GM21528 (cell line): ENCODE data around the gene DEGS2.

Experiments used
- ATAC-seq: cut with Tn5 transposase; IDR thresholded peaks from one replicate; pipeline ENCODE4 v1.9.1; 2021; ENCODE audit warnings: mild to moderate bottlenecking, moderate library complexity; ENCODE audit not compliant: unreplicated experiment, low FRiP score

Gene DEGS2

DNA sequence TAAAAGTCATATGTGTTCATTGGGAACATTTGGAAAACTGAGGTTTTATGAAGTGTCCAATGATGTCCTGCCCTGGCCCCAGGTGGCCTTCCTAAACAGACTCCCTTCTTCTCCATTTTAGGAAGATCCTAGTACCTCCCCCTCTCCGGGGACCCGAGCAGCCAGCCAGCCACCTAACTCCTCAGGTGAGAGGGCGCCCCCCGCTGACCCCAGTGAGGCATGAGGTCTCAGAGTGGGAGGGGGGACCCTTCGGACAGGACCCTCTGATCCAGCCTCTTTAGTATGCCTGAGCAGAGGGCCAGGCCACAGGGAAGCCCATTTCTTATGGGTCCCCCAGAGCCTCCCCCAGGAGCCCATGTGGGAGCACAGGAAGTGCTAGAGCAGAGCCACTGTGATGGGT, 23.7 kb downstream of the DEGS2 start:
- no peak for ATAC-seq

DNA sequence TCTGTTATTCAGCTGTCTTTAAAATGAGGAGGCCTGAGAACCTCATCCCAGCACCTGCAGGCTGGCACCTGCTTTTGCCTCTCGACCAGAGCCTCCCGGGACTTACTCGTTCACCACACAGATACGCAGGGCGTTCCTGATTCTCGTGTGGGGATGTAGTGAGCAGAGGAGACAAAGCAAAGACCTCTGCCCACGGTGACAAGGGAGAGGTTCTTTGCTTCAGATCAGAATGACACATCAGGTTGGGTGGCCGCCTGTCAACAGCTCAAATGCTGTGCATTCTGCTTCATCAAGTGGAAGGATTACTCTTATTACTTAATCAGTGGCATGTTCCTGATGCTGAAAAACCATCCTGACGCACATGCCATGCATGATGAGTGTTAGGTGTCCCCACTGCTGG, 24.4 kb downstream of the DEGS2 start:
- ATAC-seq: no peak

GRCh38 chr14:100134586-100134985, 24.9 kb downstream of the DEGS2 start:
- no peak for ATAC-seq

DNA sequence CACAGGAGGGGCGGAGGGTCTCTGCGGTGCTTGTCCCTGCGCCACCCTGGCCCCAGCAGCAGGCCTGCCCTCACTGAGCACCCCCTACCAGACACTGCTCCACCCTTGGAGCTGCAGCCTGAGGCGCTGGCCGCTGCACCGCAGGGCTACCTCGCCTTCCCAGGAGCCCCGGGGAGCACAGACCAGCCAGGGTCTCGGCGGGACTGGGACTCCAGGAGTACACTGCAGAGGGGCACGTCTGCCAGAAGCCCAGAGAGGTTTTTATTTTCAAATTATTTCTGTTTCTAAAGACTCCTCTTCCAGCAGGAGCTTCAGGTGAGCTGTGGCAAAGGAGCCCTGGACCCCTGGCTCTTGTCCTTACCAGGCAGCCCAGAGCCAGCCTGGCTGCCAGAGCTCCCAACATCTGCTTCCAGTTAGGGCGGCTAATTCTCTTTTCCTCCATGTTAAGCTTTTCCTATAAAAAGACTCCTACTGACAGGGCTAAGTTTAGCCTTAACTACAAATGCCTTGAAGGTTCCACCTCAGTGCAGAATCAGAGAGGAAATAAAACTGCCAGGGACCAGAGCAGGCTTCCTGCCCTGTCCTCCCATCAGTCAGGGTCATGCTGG, 26.4 kb downstream of the DEGS2 start:
- ATAC-seq: no peak

DNA sequence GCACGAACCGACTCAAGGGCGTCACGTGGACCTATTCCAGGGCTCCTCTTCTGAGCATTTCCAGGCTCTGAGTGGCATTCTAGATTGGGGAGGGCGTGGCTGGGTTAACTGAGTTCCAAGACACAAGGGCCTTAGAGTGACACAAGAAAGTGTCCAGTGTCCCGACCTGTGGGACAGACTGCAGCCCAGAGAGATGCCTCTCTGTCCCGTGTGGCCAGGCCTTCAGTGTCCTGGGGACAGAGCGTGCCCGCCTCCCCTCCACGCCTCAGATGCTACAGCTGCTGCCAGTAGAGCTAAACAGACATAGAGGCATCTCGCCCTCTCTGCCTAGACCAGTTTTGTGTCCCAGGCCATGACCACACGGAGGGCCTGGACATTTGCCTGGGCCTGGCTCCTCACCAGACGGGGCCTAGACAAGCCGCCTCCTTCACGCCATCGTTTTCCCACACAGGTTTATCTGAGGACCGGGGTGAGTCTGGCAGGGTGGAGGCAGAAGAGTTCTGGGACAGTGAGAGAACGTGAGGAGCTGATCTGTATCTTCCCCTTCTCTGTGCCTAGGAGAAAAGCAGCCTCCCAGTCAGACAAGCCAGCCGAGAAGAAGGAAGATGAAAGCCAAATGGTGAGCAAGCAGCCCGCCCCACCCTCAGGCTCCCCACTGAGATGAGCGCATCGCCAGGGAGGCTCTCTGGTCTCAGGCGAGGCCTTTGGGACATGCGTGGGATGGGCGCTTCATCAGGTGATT, 27.1 kb downstream of the DEGS2 start:
- ATAC-seq: no peak

- no peak for ATAC-seq
These were observed 28.3 kb downstream of the DEGS2 start for GRCh38 chr14:100131181-100131580.

DNA sequence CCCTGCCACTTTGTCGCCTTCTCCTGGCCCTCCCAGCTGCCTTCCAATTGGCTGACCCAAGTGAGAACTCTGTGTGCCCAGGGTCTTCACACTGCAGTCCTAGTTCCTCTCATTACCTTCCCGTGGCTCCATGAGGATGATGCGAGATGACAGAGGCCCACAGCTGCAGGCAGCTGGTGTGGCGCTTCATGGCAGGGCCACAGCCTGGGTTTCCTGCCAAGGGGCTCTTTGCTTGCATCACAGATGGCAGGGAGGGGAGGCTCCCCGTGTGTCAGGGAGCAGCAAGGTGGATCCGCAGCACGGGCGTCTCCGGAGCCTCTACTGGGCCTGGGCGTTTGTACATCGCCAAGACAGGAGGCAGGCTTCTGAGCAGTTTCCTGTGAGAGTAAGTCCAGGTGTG, 28.9 kb downstream of the DEGS2 start:
- ATAC-seq: no peak

GRCh38 chr14:100129161-100129589, 30.3 kb downstream of the DEGS2 start:
- ATAC-seq: no peak

DNA sequence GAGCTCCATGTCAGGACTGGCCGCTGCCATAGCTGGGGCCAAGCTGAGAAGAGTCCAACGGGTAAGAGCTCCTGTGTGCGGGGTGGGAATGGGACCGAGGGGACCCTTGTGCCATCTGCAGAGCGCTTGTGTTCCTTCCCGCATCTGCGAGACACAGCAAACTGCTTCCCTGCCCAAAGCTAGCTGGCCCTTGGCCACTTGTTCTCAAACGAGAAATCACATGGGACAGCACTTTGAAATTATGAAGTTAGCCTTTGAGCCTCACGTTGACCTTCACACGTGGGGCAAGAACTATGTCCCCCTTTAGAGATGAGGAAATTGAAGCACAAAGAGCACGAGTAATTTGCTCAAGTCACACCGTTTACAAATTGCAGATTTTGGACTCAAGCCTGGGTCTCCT, 30.8 kb downstream of the DEGS2 start:
- no peak for ATAC-seq

GRCh38 chr14:100127853-100128455, 31.5 kb downstream of the DEGS2 start:
- no peak for ATAC-seq

DNA sequence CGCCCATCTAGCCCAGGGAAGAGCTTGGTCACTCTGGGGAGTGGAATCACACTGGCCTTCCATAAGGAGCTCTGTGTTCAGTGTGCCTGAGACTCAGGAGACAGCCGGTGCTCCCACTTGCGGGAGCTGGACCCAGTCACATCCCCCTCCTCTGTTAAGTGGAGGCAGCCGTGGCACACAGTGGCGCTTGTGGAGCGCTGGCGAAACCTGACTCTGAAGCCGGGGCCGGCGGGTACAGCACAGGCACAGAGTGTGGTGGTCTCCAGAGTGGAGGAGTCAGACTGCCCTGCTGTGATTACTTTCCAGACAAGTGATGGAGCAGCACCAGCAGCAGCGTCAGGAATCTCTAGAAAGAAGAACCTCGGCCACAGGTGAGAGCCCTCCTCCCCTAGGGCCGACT, 33.0 kb downstream of the DEGS2 start:
- no peak for ATAC-seq

- ATAC-seq: no peak
These were observed 34.8 kb downstream of the DEGS2 start for GRCh38 chr14:100124551-100125088.

- no peak for ATAC-seq
These were observed 35.8 kb downstream of the DEGS2 start for GRCh38 chr14:100123618-100124017.

DNA sequence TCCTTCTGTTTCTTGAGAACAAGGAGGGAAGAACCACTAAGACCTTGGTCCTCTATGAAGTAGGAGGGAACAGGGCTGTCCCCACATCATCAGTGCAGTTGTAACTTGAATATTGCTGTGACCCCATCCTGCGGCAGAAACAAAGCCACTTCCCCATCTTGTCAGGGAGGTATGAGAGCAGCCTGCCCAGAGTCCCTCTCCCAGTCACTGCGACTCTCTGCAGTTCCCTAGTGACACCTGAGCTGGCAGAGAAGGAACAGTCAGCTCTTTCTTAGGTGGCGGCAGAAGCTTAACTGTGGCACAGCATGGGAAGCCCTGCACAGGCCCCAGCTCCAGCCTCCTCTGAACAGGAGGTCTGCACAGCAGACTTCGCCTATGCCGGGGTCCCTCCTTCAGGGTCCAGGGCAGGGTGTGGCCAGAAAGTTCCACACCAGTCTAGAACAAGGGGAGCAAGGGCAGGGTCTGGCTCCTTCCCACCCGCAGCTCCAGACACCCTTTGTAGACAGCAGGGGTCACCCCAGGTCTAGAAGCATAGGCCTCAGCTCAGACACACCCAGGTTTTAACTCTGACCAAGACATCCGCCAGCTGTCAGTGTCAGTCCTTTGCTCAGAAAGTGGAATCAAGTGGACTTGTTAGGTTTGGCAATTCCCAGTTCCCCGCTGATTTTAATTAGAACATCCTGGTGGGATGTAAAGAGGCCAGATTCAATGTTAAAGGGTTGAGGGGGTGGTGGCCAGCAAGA, 36.8 kb downstream of the DEGS2 start:
- ATAC-seq: no peak

DNA sequence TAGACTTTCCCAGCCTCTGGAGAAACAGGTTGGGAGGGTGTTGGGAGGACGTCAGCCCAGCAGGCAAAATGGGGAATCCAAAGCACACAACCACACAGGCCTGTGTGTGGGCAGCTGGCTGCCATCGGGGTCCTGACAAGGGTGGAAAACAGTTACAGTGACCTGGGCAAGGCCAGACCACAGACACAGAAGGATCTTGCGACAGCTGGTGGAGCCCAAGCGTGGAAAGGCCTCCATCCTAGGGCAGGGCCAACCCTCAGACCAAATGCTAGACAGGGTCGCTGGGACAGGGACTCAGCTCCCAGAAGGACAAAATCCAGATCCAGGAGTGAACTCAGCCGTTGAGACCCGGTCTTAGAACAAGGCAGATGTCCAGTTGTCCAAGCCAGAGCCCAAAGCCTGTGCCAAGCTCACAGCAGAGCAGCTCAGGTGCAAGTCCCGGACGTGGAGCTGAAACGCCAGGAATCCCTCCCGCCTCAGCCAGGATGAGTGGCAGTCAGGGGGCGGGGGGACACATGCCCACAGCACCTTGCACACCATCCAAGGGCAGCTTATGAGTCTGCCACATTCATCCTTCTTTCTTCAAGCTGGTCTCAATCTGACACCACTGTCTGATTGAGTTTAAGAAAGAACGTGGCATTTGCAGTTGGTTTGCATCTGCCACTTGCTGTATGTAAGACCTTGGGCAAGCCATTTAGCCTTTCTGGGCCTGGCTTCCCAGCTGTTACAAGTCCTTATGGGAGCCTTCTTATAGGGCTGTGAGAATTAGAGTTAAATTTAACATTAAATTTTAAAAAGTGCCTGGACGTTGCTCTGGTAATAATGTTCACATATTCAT, 37.6 kb downstream of the DEGS2 start:
- no peak for ATAC-seq

GRCh38 chr14:100120522-100121269, 38.7 kb downstream of the DEGS2 start:
- no peak for ATAC-seq

GRCh38 chr14:100119251-100119650, 40.2 kb downstream of the DEGS2 start:
- no peak for ATAC-seq

- no peak for ATAC-seq
These were observed 40.9 kb downstream of the DEGS2 start for GRCh38 chr14:100118396-100119011.
